Neural cell (in vitro differentiated cells): ENCODE results near the gene FCAMR. TPM values are rescaled to one million over a fixed set of nuclear protein-coding genes. Genes with fewer than 3 reads are reported as not detected.

Experiments
- H2AFZ ChIP-seq: fragments of 200-600, 300-800 bp; sonication (generic), shearing (Covaris generic); 2 replicates; pipeline ENCODE4 v1.6.0; 2014; ENCODE audit warnings: low read depth, mild to moderate bottlenecking, antibody characterized with exemption, low read length, moderate library complexity
- H3F3A ChIP-seq: fragments of 200-600 bp; shearing (Covaris generic); 2 replicates; pipeline ENCODE4 v1.6.1; 2016; ENCODE audit warnings: mild to moderate bottlenecking, moderate library complexity, mixed read lengths, antibody characterized with exemption, low read length; ENCODE audit not compliant: insufficient read depth, poor library complexity, severe bottlenecking
- H3K27ac ChIP-seq: fragments of 200-600, 300-800 bp; sonication (generic), shearing (Covaris generic); 2 replicates; pipeline ENCODE4 v1.5.1; 2014; ENCODE audit warnings: mild to moderate bottlenecking, low read length, moderate library complexity
- H3K27me3 ChIP-seq: fragments of 300-800, 200-600 bp; sonication (generic), shearing (Covaris generic); 2 replicates; pipeline ENCODE4 v1.6.0; 2014; ENCODE audit warnings: mild to moderate bottlenecking, low read depth, low read length, moderate library complexity; ENCODE audit not compliant: insufficient read depth
- H3K36me3 ChIP-seq: fragments of 300-800, 200-600 bp; sonication (generic), shearing (Covaris generic); 2 replicates; pipeline ENCODE4 v1.5.1; 2014; ENCODE audit warnings: mild to moderate bottlenecking, antibody characterized with exemption, low read length, moderate library complexity; ENCODE audit not compliant: insufficient read depth
- H3K4me2 ChIP-seq: fragments of 300-800, 200-600 bp; sonication (generic), shearing (Covaris generic); 2 replicates; pipeline ENCODE4 v1.6.0; 2014; ENCODE audit warnings: mild to moderate bottlenecking, low read length
- H3K4me3 ChIP-seq: fragments of 300-800, 200-600 bp; sonication (generic), shearing (Covaris generic); 2 replicates; pipeline ENCODE4 v1.5.1; 2014; ENCODE audit warnings: mild to moderate bottlenecking, low read length, moderate library complexity
- H3K79me2 ChIP-seq: fragments of 200-600 bp; shearing (Covaris generic); replicated peaks from 2 replicates; pipeline ENCODE4 v1.6.0; 2014; ENCODE audit warnings: mild to moderate bottlenecking, low read length, moderate library complexity; ENCODE audit not compliant: insufficient read depth
- H3K9ac ChIP-seq: fragments of 300-800, 200-600 bp; sonication (generic), shearing (Covaris generic); 2 replicates; pipeline ENCODE4 v1.6.1; 2016; ENCODE audit warnings: mild to moderate bottlenecking, low read length, mixed read lengths
- H3K9me2 ChIP-seq: fragments of 200-600 bp; shearing (Covaris generic); 2 replicates; pipeline ENCODE4 v1.6.1; 2016; ENCODE audit warnings: mild to moderate bottlenecking, low read length, mixed read lengths; ENCODE audit not compliant: insufficient read depth
- H3K9me3 ChIP-seq: fragments of 200-600, 300-800 bp; sonication (generic), shearing (Covaris generic); 2 replicates; pipeline ENCODE4 v1.6.1; 2016; ENCODE audit warnings: mild to moderate bottlenecking, mixed run types, low read length, moderate library complexity, mixed read lengths
- H4K20me1 ChIP-seq: fragments of 200-600 bp; shearing (Covaris generic); 2 replicates; pipeline ENCODE4 v1.6.1; 2016; ENCODE audit warnings: mild to moderate bottlenecking, mixed run types; ENCODE audit not compliant: insufficient read depth
- CTCF ChIP-seq: fragments of 450-650 bp; IDR thresholded peaks from 2 replicates; pipeline ENCODE4 v1.5.1; 2014; ENCODE audit warnings: antibody characterized with exemption, mild to moderate bottlenecking, moderate library complexity; ENCODE audit not compliant: poor library complexity, severe bottlenecking
- EP300 ChIP-seq: fragments of 450-650 bp; conservative IDR thresholded peaks from 2 replicates; pipeline ENCODE4 v1.6.1; 2014; ENCODE audit warnings: antibody characterized with exemption, mild to moderate bottlenecking, moderate library complexity; ENCODE audit not compliant: poor library complexity, severe bottlenecking
- EZH2 ChIP-seq: fragments of 200-600, 300-800 bp; shearing (Covaris generic), sonication (generic); IDR thresholded peaks from 2 replicates; pipeline ENCODE4 v1.6.1; 2014; ENCODE audit warnings: antibody characterized with exemption, low read length, borderline replicate concordance, mild to moderate bottlenecking; ENCODE audit not compliant: insufficient read depth, poor library complexity, severe bottlenecking
- MXI1 ChIP-seq: fragments of 450-650 bp; conservative IDR thresholded peaks from 2 replicates; pipeline ENCODE4 v1.6.1; 2014; ENCODE audit warnings: antibody characterized with exemption, mild to moderate bottlenecking; ENCODE audit not compliant: poor library complexity, severe bottlenecking
- POLR2AphosphoS5 ChIP-seq: IDR thresholded peaks from 2 replicates; pipeline ENCODE4 v1.6.1; 2012
- RAD21 ChIP-seq: fragments of 450-650 bp; conservative IDR thresholded peaks from 2 replicates; pipeline ENCODE4 v1.6.1; 2014; ENCODE audit warnings: antibody characterized with exemption, mild to moderate bottlenecking, moderate library complexity
- REST ChIP-seq: IDR thresholded peaks from 2 replicates; pipeline ENCODE4 v1.6.1; 2012; ENCODE audit warnings: borderline replicate concordance
- SMC3 ChIP-seq: fragments of 450-650 bp; conservative IDR thresholded peaks from 2 replicates; pipeline ENCODE4 v1.6.1; 2014; ENCODE audit warnings: antibody characterized with exemption, mild to moderate bottlenecking, moderate library complexity; ENCODE audit not compliant: poor library complexity
- TAF1 ChIP-seq: IDR thresholded peaks from 2 replicates; pipeline ENCODE4 v1.6.1; 2012; ENCODE audit warnings: low read depth
- polyA plus RNA-seq: library from polyadenylated mRNA; depleted of rRNA; stranded (reverse); fragments of >200 nt; gene quantifications from 2 replicates; pipeline ENCODE4 v1.2.3, GENCODE V29; 2014

FCAMR gene
- polyA plus RNA-seq, 1 donor from 2014 or later: not detected

- Histone ChIP-seq H3K27ac (no peak overlapping the region), H3K79me2 (no peaks in the 10 kb centered on the region), H3K4me2 (no peak overlapping the region), H4K20me1 (no peaks in the 10 kb centered on the region), H3K27me3 (no peaks in the 10 kb centered on the region), H2AFZ (no peak overlapping the region), H3K9me3 (no peaks in the 10 kb centered on the region), H3K9me2 (no peaks in the 10 kb centered on the region), H3K9ac (no peak overlapping the region), H3K4me3 (no peak overlapping the region), H3K36me3 (no peaks in the 10 kb centered on the region), H3F3A (no peaks in the 10 kb centered on the region)
- TF ChIP-seq CTCF (no peak), POLR2AphosphoS5 (no peak), EZH2 (no peak), RAD21 (no peak), SMC3 (no peak), EP300 (no peak), REST (no peak), TAF1 (no peak), MXI1 (no peak)
Observed at GRCh38 chr1:206957639-206958038, 12.6 kb downstream of the FCAMR start.

- Histone ChIP-seq H3K4me3 (no peak overlapping the region), H2AFZ (no peak overlapping the region), H3F3A (no peaks in the 10 kb centered on the region), H4K20me1 (no peaks in the 10 kb centered on the region), H3K27ac (no peak overlapping the region), H3K9ac (no peak overlapping the region), H3K79me2 (no peaks in the 10 kb centered on the region), H3K9me3 (no peaks in the 10 kb centered on the region), H3K4me2 (no peak overlapping the region), H3K9me2 (no peaks in the 10 kb centered on the region), H3K27me3 (no peaks in the 10 kb centered on the region), H3K36me3 (no peaks in the 10 kb centered on the region)
- TF ChIP-seq CTCF: no peak
- TF ChIP-seq POLR2AphosphoS5: no peak
- no peak for TF ChIP-seq RAD21
- no peak for TF ChIP-seq EP300
- no peak for TF ChIP-seq SMC3
- no peak for TF ChIP-seq EZH2
Observed at GRCh38 chr1:206955476-206956451, 14.5 kb downstream of the FCAMR start.
